Fibroblast of lung (primary cell): ENCODE data around the gene IGSF6. TPM values are rescaled to one million over a fixed set of nuclear protein-coding genes. Genes with fewer than 3 reads are reported as not detected.

Source experiments
- DNase-seq, 2 donors: peaks; one replicate each; pipeline versions ENCODE4 v3.0.0 to v3.0.0-alpha.2; 2010; ENCODE audit warnings: low read depth in 2 of 2
- H2AFZ ChIP-seq: 2 replicates; pipeline ENCODE4 v1.5.1; 2012; ENCODE audit warnings: low read length, control low read depth, inconsistent platforms
- H3K27ac ChIP-seq: 2 replicates; pipeline ENCODE4 v1.5.1; 2011; ENCODE audit warnings: low read length, control low read depth; ENCODE audit not compliant: insufficient read depth
- H3K27me3 ChIP-seq: 2 replicates; pipeline ENCODE4 v1.5.1; 2011; ENCODE audit warnings: mild to moderate bottlenecking, low read length; ENCODE audit not compliant: control insufficient read depth, insufficient read depth
- H3K36me3 ChIP-seq: 2 replicates; pipeline ENCODE4 v1.5.1; 2011; ENCODE audit warnings: low read length; ENCODE audit not compliant: control insufficient read depth, insufficient read depth
- H3K4me1 ChIP-seq: 2 replicates; pipeline ENCODE4 v1.5.1; 2011; ENCODE audit warnings: low read length; ENCODE audit not compliant: control insufficient read depth, insufficient read depth; ENCODE audit errors: extremely low read depth
- H3K4me2 ChIP-seq: 2 replicates; pipeline ENCODE4 v1.5.1; 2011; ENCODE audit warnings: low read length, control low read depth; ENCODE audit not compliant: insufficient read depth; ENCODE audit errors: extremely low read depth
- H3K4me3 ChIP-seq, 4 experiments: fragments of 200-600 bp in 1 of 4; sonication (generic) in 1 of 4; replicated peaks in 1 of 4; 2 replicates each; pipeline ENCODE4 v1.5.1; 2011 to 2016; ENCODE audit warnings: low read length in 4 of 4, low read depth in 3 of 4, mild to moderate bottlenecking in 3 of 4, control low read depth in 2 of 4, inconsistent platforms in 1 of 4, mixed read lengths in 1 of 4; ENCODE audit not compliant: insufficient read depth in 1 of 4; ENCODE audit errors: control extremely low read depth in 1 of 4
- H3K79me2 ChIP-seq: 2 replicates; pipeline ENCODE4 v1.5.1; 2012; ENCODE audit warnings: mild to moderate bottlenecking, low read length, inconsistent platforms; ENCODE audit not compliant: control insufficient read depth, insufficient read depth
- H3K9ac ChIP-seq: 2 replicates; pipeline ENCODE4 v1.5.1; 2011; ENCODE audit warnings: mild to moderate bottlenecking, low read length, control low read depth; ENCODE audit not compliant: insufficient read depth
- H3K9me3 ChIP-seq: 2 replicates; pipeline ENCODE4 v1.5.1; 2012; ENCODE audit warnings: low read depth, low read length; ENCODE audit not compliant: control insufficient read depth, insufficient read depth
- H4K20me1 ChIP-seq: 2 replicates; pipeline ENCODE4 v1.5.1; 2011; ENCODE audit warnings: low read length; ENCODE audit not compliant: control insufficient read depth, insufficient read depth; ENCODE audit errors: extremely low read depth
- CTCF ChIP-seq, 2 donors: IDR thresholded peaks in 1 of 2; conservative IDR thresholded peaks in 1 of 2; 1 replicate in 1 of 2; 2 replicates in 1 of 2; pipeline ENCODE4 v1.5.1; 2011 to 2012; ENCODE audit warnings: low read length in 2 of 2, control low read depth in 1 of 2, inconsistent platforms in 1 of 2, low read depth in 1 of 2, mild to moderate bottlenecking in 1 of 2
- EZH2 ChIP-seq: IDR thresholded peaks from 2 replicates; pipeline ENCODE4 v1.5.1; 2012; ENCODE audit warnings: low read length, control low read depth, mild to moderate bottlenecking; ENCODE audit errors: missing control alignments
- polyA plus RNA-seq, 2 donors: library from polyadenylated mRNA; depleted of rRNA in 1 of 2; stranded (reverse) in 1 of 2; unstranded in 1 of 2; fragments of >200 nt; gene quantifications; 2 replicates each; pipeline ENCODE4 v1.2.1, GENCODE V29; 2011 to 2012; ENCODE audit warnings: missing spikeins in 1 of 2
- total RNA-seq: library from RNA; depleted of rRNA; stranded (reverse); fragments of >200 nt; gene quantifications from 2 replicates; pipeline ENCODE4 v1.2.1, GENCODE V29; 2014

IGSF6 gene
- total and polyA plus RNA-seq, 2 donors (not counting 1 experiment from before 2014, with no cell fraction given) = not detected

- no peak overlapping the region for H2AFZ ChIP-seq
- DNase-seq = no peak
- H3K36me3 ChIP-seq = no peaks in the 10 kb centered on the region
- no peak overlapping the region for H3K9ac ChIP-seq
- no peak for TF ChIP-seq EZH2
- H3K27ac ChIP-seq = no peak overlapping the region
- no peaks in the 10 kb centered on the region for H3K4me1 ChIP-seq
- no peaks in the 10 kb centered on the region for H4K20me1 ChIP-seq
- H3K27me3 ChIP-seq = no peaks in the 10 kb centered on the region
- H3K9me3 ChIP-seq = no peaks in the 10 kb centered on the region
- no peak overlapping the region for H3K4me2 ChIP-seq
- no peaks in the 10 kb centered on the region for H3K79me2 ChIP-seq
- H3K4me3 ChIP-seq = no peak overlapping the region
These were observed 61.6 kb downstream of the IGSF6 start for GRCh38 chr16:21590796-21591195.

- Histone ChIP-seq H3K4me1 (no peaks in the 10 kb centered on the region), H3K27me3 (no peaks in the 10 kb centered on the region), H3K27ac (no peak overlapping the region), H3K79me2 (no peaks in the 10 kb centered on the region), H3K36me3 (no peaks in the 10 kb centered on the region), H3K4me3 (no peak overlapping the region), H3K9me3 (no peaks in the 10 kb centered on the region), H4K20me1 (no peaks in the 10 kb centered on the region), H3K4me2 (no peak overlapping the region), H3K9ac (no peak overlapping the region), H2AFZ (no peak overlapping the region)
- no peak for TF ChIP-seq EZH2
- no peak for TF ChIP-seq CTCF (conservative IDR thresholded peaks at IDR 0.05 in 1 of 2, IDR thresholded peaks at IDR 0.05 in 1 of 2; ENCODE audit: low read depth in 1 of 2, low read length in 2 of 2)
- DNase-seq = no peak
These were observed 62.1 kb downstream of the IGSF6 start for GRCh38 chr16:21590287-21590686.

GRCh38 chr16:21589551-21589950 is 62.9 kb downstream of the IGSF6 start:
- H4K20me1 ChIP-seq = no peaks in the 10 kb centered on the region
- no peak for DNase-seq
- peak overlapping the region; percentile 53 for H2AFZ ChIP-seq
- no peak overlapping the region for H3K9ac ChIP-seq
- no peaks in the 10 kb centered on the region for H3K9me3 ChIP-seq
- no peaks in the 10 kb centered on the region for H3K27me3 ChIP-seq
- H3K27ac ChIP-seq = no peak overlapping the region
- H3K79me2 ChIP-seq = no peaks in the 10 kb centered on the region
- no peak overlapping the region for H3K4me3 ChIP-seq
- no peaks in the 10 kb centered on the region for H3K4me1 ChIP-seq
- no peak for TF ChIP-seq EZH2
- TF ChIP-seq CTCF (conservative IDR thresholded peaks at IDR 0.05 in 1 of 2, IDR thresholded peaks at IDR 0.05 in 1 of 2; ENCODE audit: low read depth in 1 of 2, low read length in 2 of 2) = no peak
- no peak overlapping the region for H3K4me2 ChIP-seq
- H3K36me3 ChIP-seq = no peaks in the 10 kb centered on the region

Other genes with a start within 250 kb of the IGSF6 start
- gene METTL9, start 53.0 kb downstream of the IGSF6 start, total RNA-seq = 163 and 176 TPM in 2 replicates
- 104 and 124 TPM in 2 replicates for gene METTL9, start 53.0 kb downstream of the IGSF6 start, polyA plus RNA-seq
- 0.17 TPM in 1 of 2 replicates, not detected in the other for gene OTOA, start 11.4 kb upstream of the IGSF6 start, total RNA-seq
- not detected in 2 replicates for gene OTOA, start 11.4 kb upstream of the IGSF6 start, polyA plus RNA-seq
- gene NPIPB4, start 205.1 kb upstream of the IGSF6 start, total RNA-seq = 18.2 and 32.2 TPM in 2 replicates
- 7.0 and 7.8 TPM in 2 replicates for gene NPIPB4, start 205.1 kb upstream of the IGSF6 start, polyA plus RNA-seq